Bronchial epithelial cell (primary cell): Measurements from ENCODE around the gene CCDC88B. TPM values are rescaled to one million over a fixed set of nuclear protein-coding genes. Genes with fewer than 3 reads are reported as not detected.

Source experiments
- DNase-seq: peaks from one replicate; pipeline ENCODE4 v3.0.0-alpha.2; 2010; ENCODE audit warnings: low read depth
- FAIRE-seq: peaks from 2 replicates; lab custom pipeline; 2011; peaks lifted over from hg19 to GRCh38; lab: Jason Lieb, UNC
- H3K27me3 ChIP-seq: 2 replicates; pipeline ENCODE4 v1.5.1; 2011; ENCODE audit warnings: low read length; ENCODE audit not compliant: control insufficient read depth, insufficient read depth
- H3K36me3 ChIP-seq: 2 replicates; pipeline ENCODE4 v1.5.1; 2011; ENCODE audit warnings: low read length; ENCODE audit not compliant: control insufficient read depth, insufficient read depth
- H3K4me3 ChIP-seq: 2 replicates; pipeline ENCODE4 v1.5.1; 2011; ENCODE audit warnings: mild to moderate bottlenecking, low read depth, low read length, control low read depth
- total RNA-seq: library from RNA; depleted of rRNA; stranded (reverse); fragments of >200 nt; gene quantifications from 2 replicates; pipeline ENCODE4 v1.2.1, GENCODE V29; 2014
- TF ChIP-seq, protein P1 (sequence below): IDR thresholded peaks from 2 replicates; pipeline ENCODE4 v1.5.1; 2011; ENCODE audit warnings: mild to moderate bottlenecking, moderate library complexity, low read length, control low read depth, inconsistent platforms; ENCODE audit not compliant: insufficient read depth, severe bottlenecking

Gene CCDC88B
- total RNA-seq, 1 donor from 2014 or later, result 2.9 TPM

GRCh38 chr11:64387916-64388315 lies 47.9 kb downstream of the CCDC88B start:
- DNase-seq (no peak), FAIRE-seq (no peak)
- TF ChIP-seq, protein P1, sequence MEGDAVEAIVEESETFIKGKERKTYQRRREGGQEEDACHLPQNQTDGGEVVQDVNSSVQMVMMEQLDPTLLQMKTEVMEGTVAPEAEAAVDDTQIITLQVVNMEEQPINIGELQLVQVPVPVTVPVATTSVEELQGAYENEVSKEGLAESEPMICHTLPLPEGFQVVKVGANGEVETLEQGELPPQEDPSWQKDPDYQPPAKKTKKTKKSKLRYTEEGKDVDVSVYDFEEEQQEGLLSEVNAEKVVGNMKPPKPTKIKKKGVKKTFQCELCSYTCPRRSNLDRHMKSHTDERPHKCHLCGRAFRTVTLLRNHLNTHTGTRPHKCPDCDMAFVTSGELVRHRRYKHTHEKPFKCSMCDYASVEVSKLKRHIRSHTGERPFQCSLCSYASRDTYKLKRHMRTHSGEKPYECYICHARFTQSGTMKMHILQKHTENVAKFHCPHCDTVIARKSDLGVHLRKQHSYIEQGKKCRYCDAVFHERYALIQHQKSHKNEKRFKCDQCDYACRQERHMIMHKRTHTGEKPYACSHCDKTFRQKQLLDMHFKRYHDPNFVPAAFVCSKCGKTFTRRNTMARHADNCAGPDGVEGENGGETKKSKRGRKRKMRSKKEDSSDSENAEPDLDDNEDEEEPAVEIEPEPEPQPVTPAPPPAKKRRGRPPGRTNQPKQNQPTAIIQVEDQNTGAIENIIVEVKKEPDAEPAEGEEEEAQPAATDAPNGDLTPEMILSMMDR, result no peak
- Histone ChIP-seq H3K36me3 (no peaks in the 10 kb centered on the region), H3K4me3 (no peak overlapping the region), H3K27me3 (peaks cover 7% of the 10 kb centered on the region)

GRCh38 chr11:64388894-64389293 lies 48.9 kb downstream of the CCDC88B start:
- TF ChIP-seq, protein P1, result no peak
- FAIRE-seq, result no peak
- Histone ChIP-seq H3K36me3 (no peaks in the 10 kb centered on the region), H3K4me3 (no peak overlapping the region), H3K27me3 (peaks cover 4% of the 10 kb centered on the region)
- DNase-seq, result no peak

DNA sequence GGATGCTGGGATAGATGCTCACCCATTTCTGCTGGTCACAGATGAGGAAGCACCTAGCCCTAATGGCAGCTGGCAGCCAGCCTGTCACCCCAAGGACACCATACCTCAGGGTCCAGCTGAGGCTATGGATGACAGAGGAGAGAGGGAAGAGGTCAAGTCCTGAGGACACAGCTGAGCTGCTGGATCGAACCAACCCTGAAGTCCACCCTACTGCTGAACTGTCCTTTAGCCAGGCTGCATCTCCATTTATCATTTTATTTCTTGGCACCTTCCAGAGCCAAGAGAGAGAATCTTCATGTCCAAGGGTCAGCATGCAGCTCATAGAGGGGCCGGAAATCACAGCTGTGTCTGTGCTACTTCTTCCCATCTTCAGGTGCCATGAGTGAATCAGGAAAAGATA lies 49.8 kb downstream of the CCDC88B start:
- TF ChIP-seq, protein P1, result no peak
- FAIRE-seq, result no peak
- H3K27me3 ChIP-seq, result peaks cover 4% of the 10 kb centered on the region

DNA sequence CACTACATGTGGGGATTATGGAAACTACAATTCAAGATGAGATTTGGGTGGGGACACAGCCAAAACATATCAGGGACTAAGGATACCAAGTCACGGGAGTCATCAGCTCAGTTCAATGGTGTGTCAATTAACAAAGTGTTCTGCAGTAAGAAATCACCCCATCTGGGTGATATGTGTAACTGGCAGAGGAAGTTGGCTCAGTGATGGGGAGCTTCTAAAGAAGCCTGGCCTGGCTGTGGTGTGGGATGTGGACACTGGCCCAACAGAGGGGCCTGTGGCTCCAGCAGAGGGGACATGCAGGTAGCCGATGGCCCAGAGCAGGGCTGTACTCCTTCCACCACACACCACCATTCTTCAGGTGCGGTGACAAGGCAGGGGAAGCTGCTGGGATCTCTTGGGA lies 50.6 kb downstream of the CCDC88B start:
- Histone ChIP-seq H3K4me3 (no peak overlapping the region), H3K27me3 (peaks cover 2% of the 10 kb centered on the region)
- no peak for FAIRE-seq

More for the DNA sequence above, 49.8 kb downstream of the CCDC88B start:
- no peaks in the 10 kb centered on the region for H3K36me3 ChIP-seq
- DNase-seq, result no peak
- H3K4me3 ChIP-seq, result no peak overlapping the region

DNA sequence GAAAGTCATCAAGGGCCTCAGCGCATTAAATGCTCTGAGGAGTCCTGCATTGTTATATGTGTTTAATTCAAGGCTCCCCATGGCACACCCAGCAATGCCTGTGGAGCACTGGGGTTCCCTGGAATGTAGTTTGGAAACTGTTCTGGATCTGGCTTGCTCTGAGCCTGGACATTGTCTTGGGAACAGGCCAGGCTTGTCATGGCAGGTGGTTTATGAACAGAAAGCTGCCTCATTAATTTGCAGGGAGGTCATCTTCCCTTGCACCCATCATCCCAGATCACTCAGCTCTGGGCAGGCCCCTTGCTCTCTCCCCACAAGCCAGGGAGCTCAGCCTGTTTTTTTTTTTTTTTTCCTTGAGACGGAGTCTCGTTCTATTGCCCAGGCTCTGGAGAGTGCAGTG lies 51.8 kb downstream of the CCDC88B start:
- DNase-seq (no peak), FAIRE-seq (no peak)
- TF ChIP-seq, protein P1, result no peak
- Histone ChIP-seq H3K4me3 (no peak overlapping the region), H3K27me3 (peaks cover 2% of the 10 kb centered on the region), H3K36me3 (no peaks in the 10 kb centered on the region)

More for the DNA sequence above, 50.6 kb downstream of the CCDC88B start:
- H3K36me3 ChIP-seq, result no peaks in the 10 kb centered on the region
- TF ChIP-seq, protein P1, result no peak
- no peak for DNase-seq

DNA sequence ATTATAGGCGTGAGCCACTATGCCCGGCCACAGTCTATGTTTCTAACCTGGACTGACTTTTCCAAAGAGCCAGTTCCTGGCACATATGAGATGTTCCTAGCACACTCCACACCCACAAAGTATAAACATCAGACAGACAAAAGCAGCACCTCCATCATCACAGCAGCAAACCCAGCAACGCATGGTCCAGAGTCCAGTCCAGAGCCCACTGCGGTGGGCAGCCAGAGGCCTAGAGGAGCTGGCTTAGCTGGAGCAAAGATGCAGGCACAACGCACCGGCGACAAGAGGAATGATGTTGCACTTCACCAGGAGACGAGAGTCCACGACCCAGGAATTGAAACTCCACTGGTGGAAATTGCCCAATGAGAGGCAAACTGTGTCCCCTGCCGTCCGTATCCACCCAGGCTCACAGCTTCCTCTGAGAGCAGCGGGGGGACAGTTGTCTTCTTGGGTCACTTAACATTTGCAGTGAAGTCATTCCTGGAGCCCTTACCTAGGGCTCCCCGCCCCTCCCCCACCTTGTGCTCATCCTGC lies 55.6 kb downstream of the CCDC88B start:
- Histone ChIP-seq H3K4me3 (no peak overlapping the region), H3K27me3 (no peaks in the 10 kb centered on the region), H3K36me3 (no peaks in the 10 kb centered on the region)
- DNase-seq (no peak), FAIRE-seq (peak; percentile 40)
- TF ChIP-seq, protein P1, result no peak
